ENCODE data around the gene TBR1. TPM values are rescaled to one million over a fixed set of nuclear protein-coding genes. Genes with fewer than 3 reads are reported as not detected.

Gene TBR1
- total and polyA plus RNA-seq, 2 of the 4 experiments (the other 2 are of a cell fraction), result not detected

- Histone ChIP-seq H3K9me3 (ENCODE audit: control insufficient read depth, insufficient read depth, low read length) (peaks cover 18% of the 10 kb centered on the region), H2AK5ac (ENCODE audit: low read depth, low read length) (no peak overlapping the region), H4K91ac (ENCODE audit: insufficient read depth, low read depth, low read length) (no peak overlapping the region), H3K4me3 (ENCODE audit: insufficient read depth, low read depth, low read length) (no peak overlapping the region), H3K14ac (replicated peaks; ENCODE audit: low read depth, low read length) (no peak overlapping the region), H3K23ac (ENCODE audit: low read depth, low read length) (no peak overlapping the region), H2BK120ac (ENCODE audit: low read depth, low read length) (no peak overlapping the region), H2BK20ac (ENCODE audit: low read depth, low read length) (no peak overlapping the region), H2AFZ (replicated peaks; ENCODE audit: low read length, poor library complexity) (no peak overlapping the region), H3K56ac (ENCODE audit: extremely low read depth, insufficient read depth, low read length) (no peak overlapping the region), H2AK9ac (replicated peaks; ENCODE audit: low read depth, low read length, poor library complexity) (no peak overlapping the region), H3K4ac (ENCODE audit: low read depth, low read length) (no peak overlapping the region), H3K4me1 (ENCODE audit: control insufficient read depth, insufficient read depth, low read length) (peaks cover 2% of the 10 kb centered on the region; the same call in 1 of the 2 replicates), H3K9ac (ENCODE audit: low read depth, low read length) (no peak overlapping the region), H2BK5ac (ENCODE audit: low read depth, low read length, poor library complexity, severe bottlenecking) (no peak overlapping the region), H3K18ac (ENCODE audit: low read depth, low read length) (no peak overlapping the region), H4K20me1 (ENCODE audit: insufficient read depth, low read length) (0 out of 2 replicates have a peak, but pooled peaks cover 11% of the 10 kb centered on the region), H2BK15ac (ENCODE audit: low read depth, low read length) (no peak overlapping the region), H3K27ac (ENCODE audit: insufficient read depth, low read length) (no peak overlapping the region), H3K27me3 (ENCODE audit: control insufficient read depth, insufficient read depth, low read length) (peaks cover 91% of the 10 kb centered on the region), H3K9me1 (ENCODE audit: insufficient read depth, low read length) (no peaks in the 10 kb centered on the region; the same call in 1 of the 2 replicates), H4K8ac (ENCODE audit: low read depth in 2 of 2, low read length in 2 of 2) (no peak overlapping the region), H4K5ac (ENCODE audit: low read depth, low read length) (no peak overlapping the region), H3K4me2 (ENCODE audit: low read depth, low read length) (no peak overlapping the region), H3K36me3 (ENCODE audit: control insufficient read depth, insufficient read depth, low read length) (no peaks in the 10 kb centered on the region), H3K79me1 (ENCODE audit: low read depth in 1 of 2, low read length in 2 of 2) (no peaks in the 10 kb centered on the region)
- intact Hi-C loops (cut with micrococcal nuclease), result loop anchor here (10.0 kb wide), 1 partner anchor 703 kb away; no protein-coding TSS in a partner anchor
- ChIA-PET POLR2A (ENCODE audit: unreplicated experiment) (no interaction called here), CTCF (no interaction called here)
- 40% methylated on average over 1 of the region's 2 CpGs; no CpG with 5 or more reads in 1 of the 2 experiments for WGBS, 2 experiments (ENCODE audit: extremely low coverage in 2 of 2, insufficient read length in 1 of 2)
- DNase-seq (no peak), ATAC-seq (ENCODE audit: low read depth) (no peak)
- in situ Hi-C loops (cut with MboI; ENCODE audit: low sequenced_read_pairs), result no loop called here
- BruUV-seq (replicated peaks), result no TSS peak
- dilution Hi-C loops (cut with HindIII; ENCODE audit: low sequenced_read_pairs, unreplicated experiment), result no loop called here
- TF ChIP-seq BHLHE40 (IDR thresholded peaks at IDR 0.05; ENCODE audit: low read depth, low read length) (no peak), CTCF (conservative IDR thresholded peaks at IDR 0.05; ENCODE audit: low read depth, low read length) (no peak), FOS (IDR thresholded peaks at IDR 0.05; ENCODE audit: low read depth, low read length) (no peak), POLR2A (IDR thresholded peaks at IDR 0.05; ENCODE audit: low read depth, low read length) (no peak), RAD21 (IDR thresholded peaks at IDR 0.05; ENCODE audit: low read length) (no peak), CEBPB (IDR thresholded peaks at IDR 0.05; ENCODE audit: low read depth, low read length) (no peak), SMC3 (IDR thresholded peaks at IDR 0.05; ENCODE audit: low read depth, low read length) (no peak), ELK1 (IDR thresholded peaks at IDR 0.05; ENCODE audit: borderline replicate concordance, low read depth, low read length) (no peak), NFE2L2 (IDR thresholded peaks at IDR 0.05; ENCODE audit: low read depth, low read length) (no peak), MAFK (IDR thresholded peaks at IDR 0.05; ENCODE audit: low read depth, low read length) (no peak), MAZ (IDR thresholded peaks at IDR 0.05; ENCODE audit: borderline replicate concordance, low read depth, low read length) (no peak), RCOR1 (IDR thresholded peaks at IDR 0.05; ENCODE audit: insufficient replicate concordance, low read length) (no peak), MXI1 (IDR thresholded peaks at IDR 0.05; ENCODE audit: borderline replicate concordance, low read depth, low read length) (no peak), RFX5 (IDR thresholded peaks at IDR 0.05; ENCODE audit: low read depth, low read length) (no peak), CHD1 (IDR thresholded peaks at IDR 0.05; ENCODE audit: low read depth, low read length) (no peak)
- TF ChIP-seq, protein P1, sequence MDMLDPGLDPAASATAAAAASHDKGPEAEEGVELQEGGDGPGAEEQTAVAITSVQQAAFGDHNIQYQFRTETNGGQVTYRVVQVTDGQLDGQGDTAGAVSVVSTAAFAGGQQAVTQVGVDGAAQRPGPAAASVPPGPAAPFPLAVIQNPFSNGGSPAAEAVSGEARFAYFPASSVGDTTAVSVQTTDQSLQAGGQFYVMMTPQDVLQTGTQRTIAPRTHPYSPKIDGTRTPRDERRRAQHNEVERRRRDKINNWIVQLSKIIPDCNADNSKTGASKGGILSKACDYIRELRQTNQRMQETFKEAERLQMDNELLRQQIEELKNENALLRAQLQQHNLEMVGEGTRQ (IDR thresholded peaks at IDR 0.05; ENCODE audit: low read depth, low read length), result no peak
Observed at GRCh38 chr2:161421686-161422085, 5.6 kb downstream of the TBR1 start.
